Suprapubic skin (tissue), 4 donors: Measurements from ENCODE around the gene FRAS1.

ENCODE experiments used
- EP300 ChIP-seq: sonication (generic); formaldehyde crosslinking; IDR thresholded peaks from one replicate; pipeline ENCODE4 v1.6.1; 2017; ENCODE audit warnings: antibody characterized with exemption
- POLR2A ChIP-seq, 2 donors: fragments of 450-650 bp; IDR thresholded peaks; one replicate each; pipeline ENCODE4 v1.6.1; 2017; ENCODE audit warnings: antibody characterized with exemption in 2 of 2, mild to moderate bottlenecking in 2 of 2, moderate library complexity in 2 of 2
- POLR2AphosphoS5 ChIP-seq, 3 donors: sonication (generic); formaldehyde crosslinking; IDR thresholded peaks; one replicate each; pipeline ENCODE4 v1.6.1; 2017; ENCODE audit warnings: antibody characterized with exemption in 3 of 3
- TF ChIP-seq, protein P1 (sequence below), 2 donors: fragments of 200-600 bp in 1 of 2; fragments of 450-650 bp in 1 of 2; sonication (generic) in 1 of 2; IDR thresholded peaks; one replicate each; pipeline ENCODE4 v1.5.1; 2016 to 2019; ENCODE audit warnings: antibody characterized with exemption in 2 of 2, mild to moderate bottlenecking in 1 of 2, moderate library complexity in 1 of 2

DNA sequence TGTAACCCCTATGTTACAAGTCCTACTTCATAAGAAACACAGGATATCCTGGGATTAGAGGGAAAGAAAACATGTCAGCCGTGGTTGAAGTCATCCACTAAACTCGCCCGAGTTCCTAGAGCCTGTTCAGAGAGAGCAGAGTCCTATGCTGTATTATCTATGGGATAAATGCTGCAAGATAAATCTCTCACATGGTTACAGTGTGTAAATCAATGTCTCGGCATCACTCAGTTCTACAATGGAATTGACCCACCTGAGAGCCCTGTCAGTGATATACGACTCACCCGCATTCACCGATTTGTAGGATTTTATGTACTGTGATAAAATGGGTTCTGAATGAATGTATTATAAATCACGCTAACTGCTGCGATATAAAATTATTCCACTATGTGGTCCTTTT is 366.7 kb downstream of the FRAS1 start:
- no peak for TF ChIP-seq EP300
- TF ChIP-seq, protein P1, sequence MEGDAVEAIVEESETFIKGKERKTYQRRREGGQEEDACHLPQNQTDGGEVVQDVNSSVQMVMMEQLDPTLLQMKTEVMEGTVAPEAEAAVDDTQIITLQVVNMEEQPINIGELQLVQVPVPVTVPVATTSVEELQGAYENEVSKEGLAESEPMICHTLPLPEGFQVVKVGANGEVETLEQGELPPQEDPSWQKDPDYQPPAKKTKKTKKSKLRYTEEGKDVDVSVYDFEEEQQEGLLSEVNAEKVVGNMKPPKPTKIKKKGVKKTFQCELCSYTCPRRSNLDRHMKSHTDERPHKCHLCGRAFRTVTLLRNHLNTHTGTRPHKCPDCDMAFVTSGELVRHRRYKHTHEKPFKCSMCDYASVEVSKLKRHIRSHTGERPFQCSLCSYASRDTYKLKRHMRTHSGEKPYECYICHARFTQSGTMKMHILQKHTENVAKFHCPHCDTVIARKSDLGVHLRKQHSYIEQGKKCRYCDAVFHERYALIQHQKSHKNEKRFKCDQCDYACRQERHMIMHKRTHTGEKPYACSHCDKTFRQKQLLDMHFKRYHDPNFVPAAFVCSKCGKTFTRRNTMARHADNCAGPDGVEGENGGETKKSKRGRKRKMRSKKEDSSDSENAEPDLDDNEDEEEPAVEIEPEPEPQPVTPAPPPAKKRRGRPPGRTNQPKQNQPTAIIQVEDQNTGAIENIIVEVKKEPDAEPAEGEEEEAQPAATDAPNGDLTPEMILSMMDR (IDR thresholded peaks at IDR 0.05): no peak
- TF ChIP-seq POLR2AphosphoS5 (IDR thresholded peaks at IDR 0.05): no peak
- TF ChIP-seq POLR2A (IDR thresholded peaks at IDR 0.05): no peak
